Ascending aorta (tissue), 2 donors: Measurements from ENCODE around the gene POC1B. TPM values are rescaled to one million over a fixed set of nuclear protein-coding genes. Genes with fewer than 3 reads are reported as not detected.

Experiments
- DNase-seq, 2 donors: peaks; one replicate each; pipeline ENCODE4 v3.0.0-alpha.2; 2019; ENCODE audit warnings: low spot score in 2 of 2
- H3K27ac ChIP-seq, 2 donors: fragments of 200-600 bp; sonication (generic); one replicate each; pipeline ENCODE4 v1.5.1; 2016 to 2017; ENCODE audit warnings: mild to moderate bottlenecking in 1 of 2
- H3K27me3 ChIP-seq: fragments of 200-600 bp; sonication (generic); one replicate; pipeline ENCODE4 v1.5.1; 2017
- H3K36me3 ChIP-seq, 2 donors: fragments of 200-600 bp; sonication (generic); one replicate each; pipeline ENCODE4 v1.5.1; 2016
- H3K4me1 ChIP-seq, 2 donors: fragments of 200-600 bp; sonication (generic); one replicate each; pipeline ENCODE4 v1.5.1; 2016 to 2017; ENCODE audit warnings: mild to moderate bottlenecking in 1 of 2
- H3K4me3 ChIP-seq, 2 donors: fragments of 200-600 bp; sonication (generic); one replicate each; pipeline ENCODE4 v1.5.1; 2016 to 2017; ENCODE audit warnings: mild to moderate bottlenecking in 1 of 2
- H3K9me3 ChIP-seq, 2 donors: fragments of 200-600 bp; sonication (generic); one replicate each; pipeline ENCODE4 v1.5.1; 2016
- CTCF ChIP-seq, 3 experiments: fragments of 200-600 bp in 2 of 3; fragments of 450-650 bp in 1 of 3; sonication (generic) in 2 of 3; IDR thresholded peaks; one replicate each; pipeline ENCODE4 v1.5.1; 2016 to 2019; ENCODE audit warnings: antibody characterized with exemption in 3 of 3, mild to moderate bottlenecking in 1 of 3, moderate library complexity in 1 of 3
- intact Hi-C: fragments of 100-400 bp; cut with DNase I; formaldehyde crosslinking; loops from one replicate; pipeline ENCODE4 v1.15.1; 2023
- total RNA-seq: library from RNA; depleted of rRNA; stranded (reverse); fragments of >200 nt; gene quantifications from one replicate; pipeline ENCODE4 v1.1.0, GENCODE V29; 2016

Gene POC1B
- 15.8 TPM for total RNA-seq

- intact Hi-C loops, result loop anchor here (2.0 to 10.0 kb wide), 7 partner anchors 29 to 1384 kb away; partner anchors contain the start of genes ATP2B1, CEP290, DUSP6 and TMTC3
- H3K9me3 ChIP-seq, result no peaks in the 10 kb centered on the region
- H3K4me1 ChIP-seq, result peaks cover 2 to 20% of the 10 kb centered on the region in 2 donors
- H3K27ac ChIP-seq, result peak within 1 kb of the TSS; percentile 92 to 93
- peak; percentile 29 to 88 for DNase-seq
- H3K27me3 ChIP-seq, result no peaks in the 10 kb centered on the region
- TF ChIP-seq CTCF (IDR thresholded peaks at IDR 0.05), result no peak
- no peaks in the 10 kb centered on the region for H3K36me3 ChIP-seq
- H3K4me3 ChIP-seq, result peak within 1 kb of the TSS; percentile 74 to 77
Measured at GRCh38 chr12:89525824-89526770, at the start of gene POC1B. Gene POC1B, minus strand, starts transcription at chr12:89526047. Its CDS starts 152 bp downstream, at chr12:89525895.

- Histone ChIP-seq H3K4me1 (no peaks in the 10 kb centered on the region), H3K9me3 (no peaks in the 10 kb centered on the region), H3K36me3 (no peaks in the 10 kb centered on the region), H3K27me3 (no peaks in the 10 kb centered on the region), H3K27ac (no peak overlapping the region), H3K4me3 (no peak overlapping the region)
- no peak for TF ChIP-seq CTCF (IDR thresholded peaks at IDR 0.05)
- DNase-seq, result no peak
- intact Hi-C loops, result no loop called here
Measured at GRCh38 chr12:89575374-89575773, 49.5 kb upstream of the POC1B start.

GRCh38 chr12:89574736-89575208, 48.9 kb upstream of the POC1B start:
- intact Hi-C loops, result no loop called here
- Histone ChIP-seq H3K36me3 (no peaks in the 10 kb centered on the region), H3K27me3 (no peaks in the 10 kb centered on the region), H3K4me3 (no peak overlapping the region), H3K27ac (no peak overlapping the region), H3K4me1 (no peaks in the 10 kb centered on the region), H3K9me3 (no peaks in the 10 kb centered on the region)
- no peak for DNase-seq
- TF ChIP-seq CTCF (IDR thresholded peaks at IDR 0.05), result no peak

GRCh38 chr12:89573051-89573810, 47.4 kb upstream of the POC1B start:
- Histone ChIP-seq H3K27ac (no peak overlapping the region), H3K4me3 (no peak overlapping the region), H3K27me3 (no peaks in the 10 kb centered on the region), H3K36me3 (no peaks in the 10 kb centered on the region), H3K4me1 (no peaks in the 10 kb centered on the region), H3K9me3 (no peaks in the 10 kb centered on the region)
- no peak for TF ChIP-seq CTCF (IDR thresholded peaks at IDR 0.05)
- intact Hi-C loops, result no loop called here
- DNase-seq, result no peak

GRCh38 chr12:89571491-89572195, 45.8 kb upstream of the POC1B start:
- intact Hi-C loops, result no loop called here
- DNase-seq, result no peak

More at GRCh38 chr12:89571491-89572195, 45.8 kb upstream of the POC1B start:
- no peaks in the 10 kb centered on the region for H3K4me1 ChIP-seq
- H3K4me3 ChIP-seq, result no peak overlapping the region
- no peak for TF ChIP-seq CTCF (IDR thresholded peaks at IDR 0.05)
- no peaks in the 10 kb centered on the region for H3K36me3 ChIP-seq
- H3K27me3 ChIP-seq, result no peaks in the 10 kb centered on the region
- H3K9me3 ChIP-seq, result no peaks in the 10 kb centered on the region
- H3K27ac ChIP-seq, result no peak overlapping the region
